ENCODE results near the gene ZNF684. TPM values are rescaled to one million over a fixed set of nuclear protein-coding genes. Genes with fewer than 3 reads are reported as not detected.
"Not testable (repeated sequence)": the region's sequence is repeated elsewhere in the genome, so short reads cannot be mapped to it uniquely, and the experiment has no call there.

Gene ZNF684
- total RNA-seq, 1 experiment from 2014 or later = 6.0 TPM

GRCh38 chr1:40546957-40547356, 15.5 kb downstream of the ZNF684 start:
- BruUV-seq (replicated peaks) = no TSS peak
- Histone ChIP-seq H3K36me3 (ENCODE audit: low read depth) (no peaks in the 10 kb centered on the region), H3K79me2 (ENCODE audit: low read depth) (no peaks in the 10 kb centered on the region), H3F3A (ENCODE audit: insufficient read depth, low read depth) (no peaks in the 10 kb centered on the region), H3K4me2 (no peak overlapping the region), H3K9me2 (ENCODE audit: insufficient read depth) (no peaks in the 10 kb centered on the region), H2AFZ (no peak overlapping the region), H4K20me1 (ENCODE audit: insufficient read depth) (no peaks in the 10 kb centered on the region), H3K27me3 (ENCODE audit: insufficient read depth, low read depth) (no peaks in the 10 kb centered on the region), H3K4me1 (replicated peaks; ENCODE audit: insufficient read depth) (no peaks in the 10 kb centered on the region), H3K9me3 (ENCODE audit: insufficient read depth, low read depth) (peaks cover 7% of the 10 kb centered on the region), H3K27ac (no peak overlapping the region), H3K4me3 (no peak overlapping the region)
- DNase-seq = no peak
- CTCF ChIA-PET = no interaction called here
- POLR2A ChIA-PET (ENCODE audit: unreplicated experiment) = no interaction called here
- intact Hi-C loops (cut with micrococcal nuclease; ENCODE audit: unreplicated experiment) = no loop called here
- TF ChIP-seq, protein P1, sequence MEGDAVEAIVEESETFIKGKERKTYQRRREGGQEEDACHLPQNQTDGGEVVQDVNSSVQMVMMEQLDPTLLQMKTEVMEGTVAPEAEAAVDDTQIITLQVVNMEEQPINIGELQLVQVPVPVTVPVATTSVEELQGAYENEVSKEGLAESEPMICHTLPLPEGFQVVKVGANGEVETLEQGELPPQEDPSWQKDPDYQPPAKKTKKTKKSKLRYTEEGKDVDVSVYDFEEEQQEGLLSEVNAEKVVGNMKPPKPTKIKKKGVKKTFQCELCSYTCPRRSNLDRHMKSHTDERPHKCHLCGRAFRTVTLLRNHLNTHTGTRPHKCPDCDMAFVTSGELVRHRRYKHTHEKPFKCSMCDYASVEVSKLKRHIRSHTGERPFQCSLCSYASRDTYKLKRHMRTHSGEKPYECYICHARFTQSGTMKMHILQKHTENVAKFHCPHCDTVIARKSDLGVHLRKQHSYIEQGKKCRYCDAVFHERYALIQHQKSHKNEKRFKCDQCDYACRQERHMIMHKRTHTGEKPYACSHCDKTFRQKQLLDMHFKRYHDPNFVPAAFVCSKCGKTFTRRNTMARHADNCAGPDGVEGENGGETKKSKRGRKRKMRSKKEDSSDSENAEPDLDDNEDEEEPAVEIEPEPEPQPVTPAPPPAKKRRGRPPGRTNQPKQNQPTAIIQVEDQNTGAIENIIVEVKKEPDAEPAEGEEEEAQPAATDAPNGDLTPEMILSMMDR (conservative IDR thresholded peaks at IDR 0.05) = no peak
- no peak for TF ChIP-seq EZH2 (IDR thresholded peaks at IDR 0.05; ENCODE audit: low read depth)

GRCh38 chr1:40553017-40553416, 21.6 kb downstream of the ZNF684 start:
- TF ChIP-seq EZH2 (IDR thresholded peaks at IDR 0.05; ENCODE audit: low read depth) = no peak
- TF ChIP-seq, protein P1 (conservative IDR thresholded peaks at IDR 0.05) = no peak
- H3K9me3 ChIP-seq (ENCODE audit: insufficient read depth, low read depth) = no peaks in the 10 kb centered on the region
- DNase-seq = no peak
- H3K27me3 ChIP-seq (ENCODE audit: insufficient read depth, low read depth) = no peaks in the 10 kb centered on the region
- no peaks in the 10 kb centered on the region for H3K36me3 ChIP-seq (ENCODE audit: low read depth)
- no peaks in the 10 kb centered on the region for H3F3A ChIP-seq (ENCODE audit: insufficient read depth, low read depth)
- no peaks in the 10 kb centered on the region for H4K20me1 ChIP-seq (ENCODE audit: insufficient read depth)
- H3K4me1 ChIP-seq (replicated peaks; ENCODE audit: insufficient read depth) = no peaks in the 10 kb centered on the region
- no TSS peak for BruUV-seq (replicated peaks)
- no peak overlapping the region for H3K4me3 ChIP-seq
- no peak overlapping the region for H2AFZ ChIP-seq
- H3K79me2 ChIP-seq (ENCODE audit: low read depth) = no peaks in the 10 kb centered on the region
- no peak overlapping the region for H3K27ac ChIP-seq
- POLR2A ChIA-PET (ENCODE audit: unreplicated experiment) = no interaction called here
- H3K4me2 ChIP-seq = no peak overlapping the region
- CTCF ChIA-PET = no interaction called here
- H3K9me2 ChIP-seq (ENCODE audit: insufficient read depth) = no peaks in the 10 kb centered on the region; the same call in 1 of the 2 replicates
- intact Hi-C loops (cut with micrococcal nuclease; ENCODE audit: unreplicated experiment) = no loop called here

DNA sequence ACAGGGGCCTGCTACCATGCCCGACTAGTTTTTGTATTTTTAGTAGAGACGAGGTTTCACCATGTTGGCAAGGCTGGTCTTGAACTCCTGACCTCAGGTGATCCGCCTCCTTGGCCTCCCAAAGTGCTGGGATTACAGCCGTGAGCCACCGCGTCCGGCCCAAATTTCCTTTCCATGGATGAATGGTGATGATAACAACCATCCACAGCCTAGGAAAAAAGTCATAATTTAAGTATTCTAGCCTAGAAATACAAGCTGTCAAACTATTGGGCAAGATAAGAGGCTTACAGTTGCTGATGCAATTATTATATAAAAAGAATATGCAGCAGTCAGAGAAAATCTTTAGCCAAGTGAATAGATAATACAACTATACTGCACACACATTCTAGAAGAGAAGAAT, 23.4 kb downstream of the ZNF684 start:
- H3K9me3 ChIP-seq (ENCODE audit: insufficient read depth, low read depth); H3K27ac ChIP-seq; CTCF ChIA-PET; H3K36me3 ChIP-seq (ENCODE audit: low read depth); DNase-seq; H2AFZ ChIP-seq; H3K27me3 ChIP-seq (ENCODE audit: insufficient read depth, low read depth); BruUV-seq (replicated peaks); H3F3A ChIP-seq (ENCODE audit: insufficient read depth, low read depth); H3K4me3 ChIP-seq; H3K4me2 ChIP-seq; intact Hi-C loops (cut with micrococcal nuclease; ENCODE audit: unreplicated experiment); POLR2A ChIA-PET (ENCODE audit: unreplicated experiment); H3K4me1 ChIP-seq (replicated peaks; ENCODE audit: insufficient read depth); H3K9me2 ChIP-seq (ENCODE audit: insufficient read depth); H4K20me1 ChIP-seq (ENCODE audit: insufficient read depth); H3K79me2 ChIP-seq (ENCODE audit: low read depth): not testable (repeated sequence)

DNA sequence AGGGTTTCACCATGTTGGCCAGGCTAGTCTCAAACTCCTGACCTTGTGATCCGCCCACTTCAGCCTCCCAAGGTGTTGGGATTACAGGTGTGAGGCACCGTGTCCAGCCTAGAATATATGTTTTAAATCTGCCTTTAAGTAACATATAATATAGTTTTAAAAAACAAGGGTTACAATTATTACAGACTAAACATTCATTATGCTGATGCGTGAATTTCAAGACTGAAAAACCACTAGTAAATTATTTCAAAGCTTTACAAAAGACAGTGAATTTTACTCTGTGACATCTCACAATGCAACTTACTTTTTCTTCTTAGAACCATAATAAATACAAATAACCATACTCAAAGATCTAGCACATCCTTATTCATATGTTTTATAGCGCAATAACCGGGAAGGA, 24.7 kb downstream of the ZNF684 start:
- ChIA-PET POLR2A (ENCODE audit: unreplicated experiment) (no interaction called here), CTCF (no interaction called here)
- H3K9me2 ChIP-seq (ENCODE audit: insufficient read depth) = no peaks in the 10 kb centered on the region; the same call in 1 of the 2 replicates
- H3F3A ChIP-seq (ENCODE audit: insufficient read depth, low read depth) = no peaks in the 10 kb centered on the region
- H3K4me1 ChIP-seq (replicated peaks; ENCODE audit: insufficient read depth) = no peaks in the 10 kb centered on the region
- H3K79me2 ChIP-seq (ENCODE audit: low read depth) = no peaks in the 10 kb centered on the region
- H2AFZ ChIP-seq = no peak overlapping the region
- H3K27ac ChIP-seq = no peak overlapping the region
- no peak overlapping the region for H3K4me2 ChIP-seq
- no peaks in the 10 kb centered on the region for H3K36me3 ChIP-seq (ENCODE audit: low read depth)
- BruUV-seq (replicated peaks) = no TSS peak
- DNase-seq = no peak
- TF ChIP-seq, protein P1 (conservative IDR thresholded peaks at IDR 0.05) = no peak
- no peak for TF ChIP-seq EZH2 (IDR thresholded peaks at IDR 0.05; ENCODE audit: low read depth)
- no peaks in the 10 kb centered on the region for H3K27me3 ChIP-seq (ENCODE audit: insufficient read depth, low read depth)
- intact Hi-C loops (cut with micrococcal nuclease; ENCODE audit: unreplicated experiment) = no loop called here
- no peak overlapping the region for H3K4me3 ChIP-seq
- H3K9me3 ChIP-seq (ENCODE audit: insufficient read depth, low read depth) = no peaks in the 10 kb centered on the region
- H4K20me1 ChIP-seq (ENCODE audit: insufficient read depth) = no peaks in the 10 kb centered on the region

- BruUV-seq (replicated peaks); POLR2A ChIA-PET (ENCODE audit: unreplicated experiment); H3K4me1 ChIP-seq (replicated peaks; ENCODE audit: insufficient read depth); H3K4me3 ChIP-seq; H3K9me2 ChIP-seq (ENCODE audit: insufficient read depth); CTCF ChIA-PET; H3K79me2 ChIP-seq (ENCODE audit: low read depth); H3K9me3 ChIP-seq (ENCODE audit: insufficient read depth, low read depth); H2AFZ ChIP-seq; H3K27ac ChIP-seq; H4K20me1 ChIP-seq (ENCODE audit: insufficient read depth); H3K36me3 ChIP-seq (ENCODE audit: low read depth); DNase-seq; H3K4me2 ChIP-seq; H3F3A ChIP-seq (ENCODE audit: insufficient read depth, low read depth); H3K27me3 ChIP-seq (ENCODE audit: insufficient read depth, low read depth); intact Hi-C loops (cut with micrococcal nuclease; ENCODE audit: unreplicated experiment): not testable (repeated sequence)
These were observed 26.8 kb downstream of the ZNF684 start for GRCh38 chr1:40558241-40558640.
